WTC11 (cell line): Measurements from ENCODE around the gene PLEKHA1. TPM values are rescaled to one million over a fixed set of nuclear protein-coding genes. Genes with fewer than 3 reads are reported as not detected.

ENCODE experiments used
- ATAC-seq: fragments of 200-7000 bp; cut with Tn5 transposase; 2 replicates; pipeline ENCODE4 v1.10.0; 2021; ENCODE audit warnings: mild to moderate bottlenecking, moderate library complexity
- CTCF ChIA-PET: fragments of 300-600 bp; sonication (Branson Sonifier 250); formaldehyde crosslinking; loops from one replicate; lab custom pipeline; 2021; ENCODE audit warnings: antibody characterized with exemption; lab: Charles Lee
- POLR2A ChIA-PET: fragments of 350-600 bp; sonication (Branson Sonifier 250); formaldehyde crosslinking; loops from one replicate; lab custom pipeline; 2021; ENCODE audit warnings: antibody characterized with exemption; lab: Charles Lee
- DNase-seq: peaks from one replicate; pipeline ENCODE4 v3.0.0; 2021; ENCODE audit warnings: low spot score
- H3K27ac Mint-ChIP-seq: 2 replicates; pipeline ENCODE4 v1.8.0; 2021; ENCODE audit warnings: mixed read lengths
- H3K27me3 Mint-ChIP-seq: 2 replicates; pipeline ENCODE4 v1.8.0; 2021; ENCODE audit warnings: low read depth, mild to moderate bottlenecking, moderate library complexity, mixed read lengths
- H3K36me3 Mint-ChIP-seq: 2 replicates; pipeline ENCODE4 v1.8.0; 2021; ENCODE audit warnings: mixed read lengths
- H3K4me1 Mint-ChIP-seq: 2 replicates; pipeline ENCODE4 v1.8.0; 2022; ENCODE audit warnings: mixed read lengths
- H3K4me3 Mint-ChIP-seq: 2 replicates; pipeline ENCODE4 v1.8.0; 2021; ENCODE audit warnings: mild to moderate bottlenecking, moderate library complexity, mixed read lengths
- H3K9me3 Mint-ChIP-seq: 2 replicates; pipeline ENCODE4 v1.8.0; 2021; ENCODE audit warnings: mixed read lengths
- ATF1 ChIP-seq: sonication (generic); formaldehyde crosslinking; IDR thresholded peaks from 2 replicates; pipeline ENCODE4 v1.8.1; 2023; ENCODE audit warnings: mild to moderate bottlenecking, moderate library complexity, missing genetic modification reagents
- CBFB ChIP-seq: sonication (generic); formaldehyde crosslinking; IDR thresholded peaks from 2 replicates; pipeline ENCODE4 v1.8.1; 2022; ENCODE audit warnings: mild to moderate bottlenecking, low read depth, missing genetic modification reagents
- CREM ChIP-seq: sonication (generic); formaldehyde crosslinking; IDR thresholded peaks from 2 replicates; pipeline ENCODE4 v1.8.1; 2022; ENCODE audit warnings: mild to moderate bottlenecking, missing genetic modification reagents, moderate library complexity
- EMX1 ChIP-seq: fragments of 250-450 bp; sonication (Bioruptor Pico); IDR thresholded peaks from 2 replicates; pipeline ENCODE4 v1.8.0; 2021; ENCODE audit warnings: mild to moderate bottlenecking
- FOXJ3 ChIP-seq: sonication (generic); formaldehyde crosslinking; IDR thresholded peaks from 2 replicates; pipeline ENCODE4 v1.9.0; 2021; ENCODE audit warnings: missing genetic modification reagents, mild to moderate bottlenecking, borderline replicate concordance
- KAT7 ChIP-seq: sonication (generic); formaldehyde crosslinking; IDR thresholded peaks from 2 replicates; pipeline ENCODE4 v1.8.1; 2023; ENCODE audit warnings: missing genetic modification reagents, mild to moderate bottlenecking, borderline replicate concordance
- NFE2L1 ChIP-seq: sonication (generic); formaldehyde crosslinking; IDR thresholded peaks from 2 replicates; pipeline ENCODE4 v1.8.1; 2023; ENCODE audit warnings: missing genetic modification reagents
- NR1H2 ChIP-seq: sonication (generic); formaldehyde crosslinking; IDR thresholded peaks from 2 replicates; pipeline ENCODE4 v1.9.0; 2021; ENCODE audit warnings: mild to moderate bottlenecking, moderate library complexity, missing genetic modification reagents
- NR2C2 ChIP-seq: sonication (generic); formaldehyde crosslinking; IDR thresholded peaks from 2 replicates; pipeline ENCODE4 v1.8.0; 2022; ENCODE audit warnings: mild to moderate bottlenecking, missing genetic modification reagents
- OVOL2 ChIP-seq: fragments of 250-450 bp; sonication (Bioruptor Pico); IDR thresholded peaks from 2 replicates; pipeline ENCODE4 v1.9.0; 2021; ENCODE audit warnings: mild to moderate bottlenecking, borderline replicate concordance
- RORB ChIP-seq: fragments of 250-450 bp; sonication (Bioruptor Pico); IDR thresholded peaks from 2 replicates; pipeline ENCODE4 v1.9.0; 2021; ENCODE audit warnings: mild to moderate bottlenecking
- TEAD1 ChIP-seq: sonication (generic); formaldehyde crosslinking; IDR thresholded peaks from 2 replicates; pipeline ENCODE4 v1.8.0; 2022; ENCODE audit warnings: mild to moderate bottlenecking, missing genetic modification reagents
- ZNF317 ChIP-seq: sonication (generic); formaldehyde crosslinking; IDR thresholded peaks from 2 replicates; pipeline ENCODE4 v1.8.1; 2023; ENCODE audit warnings: low read depth, mild to moderate bottlenecking, moderate library complexity, missing genetic modification reagents, borderline replicate concordance
- total RNA-seq: library from RNA; stranded (reverse); gene quantifications from 3 replicates; pipeline ENCODE4 v1.2.3, GENCODE V29; 2021
- TF ChIP-seq, protein P1 (sequence below): sonication (generic); formaldehyde crosslinking; IDR thresholded peaks from 2 replicates; pipeline ENCODE4 v1.8.0; 2023; ENCODE audit warnings: missing genetic modification reagents
- TF ChIP-seq, protein P2 (sequence below): fragments of 250-450 bp; sonication (Bioruptor Pico); IDR thresholded peaks from 2 replicates; pipeline ENCODE4 v1.8.0; 2021; ENCODE audit warnings: mild to moderate bottlenecking
- TF ChIP-seq, protein P3 (sequence below): sonication (generic); formaldehyde crosslinking; IDR thresholded peaks from 2 replicates; pipeline ENCODE4 v1.8.1; 2023; ENCODE audit warnings: mild to moderate bottlenecking, missing genetic modification reagents
- TF ChIP-seq, protein P4 (sequence below): fragments of 200-600 bp; IDR thresholded peaks from 2 replicates; pipeline ENCODE4 v1.8.0; 2022; ENCODE audit warnings: antibody characterized with exemption
- TF ChIP-seq, protein P5 (sequence below): sonication (generic); formaldehyde crosslinking; conservative IDR thresholded peaks from 2 replicates; pipeline ENCODE4 v1.8.1; 2022; ENCODE audit warnings: mild to moderate bottlenecking, missing genetic modification reagents
- TF ChIP-seq, protein P6 (sequence below): sonication (generic); formaldehyde crosslinking; IDR thresholded peaks from 2 replicates; pipeline ENCODE4 v1.8.1; 2022; ENCODE audit warnings: low read depth, missing genetic modification reagents, borderline replicate concordance
- TF ChIP-seq, protein P7 (sequence below): sonication (generic); formaldehyde crosslinking; IDR thresholded peaks from 2 replicates; pipeline ENCODE4 v1.8.1; 2022; ENCODE audit warnings: low read depth, mild to moderate bottlenecking, moderate library complexity, missing genetic modification reagents, borderline replicate concordance
- TF ChIP-seq, protein P8 (sequence below): sonication (generic); formaldehyde crosslinking; IDR thresholded peaks from 2 replicates; pipeline ENCODE4 v1.8.0; 2022; ENCODE audit warnings: missing genetic modification reagents

The PLEKHA1 gene
- total RNA-seq, 1 experiment from 2014 or later: 34.6 TPM

DNA sequence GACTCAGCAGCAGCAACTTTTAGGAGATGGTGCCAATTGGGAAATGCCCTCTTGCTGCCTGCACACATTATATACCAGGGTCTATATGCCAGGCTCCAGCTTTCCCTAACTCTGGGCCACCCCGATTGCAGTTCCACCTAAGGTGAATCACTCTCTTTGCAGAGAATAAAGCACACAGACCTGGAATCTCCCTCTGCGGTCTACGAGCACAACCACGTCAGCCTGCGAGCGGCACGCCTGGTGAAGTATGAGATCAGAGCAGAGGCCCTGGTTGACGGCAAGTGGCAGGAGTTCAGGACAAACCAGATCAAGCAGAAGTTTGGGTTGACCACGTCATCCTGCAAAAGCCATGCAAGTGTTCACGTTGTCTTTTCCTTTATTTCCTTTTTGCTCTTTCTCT lies 38.2 kb upstream of the PLEKHA1 start (continued):
- TF ChIP-seq, protein P1, sequence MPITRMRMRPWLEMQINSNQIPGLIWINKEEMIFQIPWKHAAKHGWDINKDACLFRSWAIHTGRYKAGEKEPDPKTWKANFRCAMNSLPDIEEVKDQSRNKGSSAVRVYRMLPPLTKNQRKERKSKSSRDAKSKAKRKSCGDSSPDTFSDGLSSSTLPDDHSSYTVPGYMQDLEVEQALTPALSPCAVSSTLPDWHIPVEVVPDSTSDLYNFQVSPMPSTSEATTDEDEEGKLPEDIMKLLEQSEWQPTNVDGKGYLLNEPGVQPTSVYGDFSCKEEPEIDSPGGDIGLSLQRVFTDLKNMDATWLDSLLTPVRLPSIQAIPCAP: no peak
- TF ChIP-seq, protein P2, sequence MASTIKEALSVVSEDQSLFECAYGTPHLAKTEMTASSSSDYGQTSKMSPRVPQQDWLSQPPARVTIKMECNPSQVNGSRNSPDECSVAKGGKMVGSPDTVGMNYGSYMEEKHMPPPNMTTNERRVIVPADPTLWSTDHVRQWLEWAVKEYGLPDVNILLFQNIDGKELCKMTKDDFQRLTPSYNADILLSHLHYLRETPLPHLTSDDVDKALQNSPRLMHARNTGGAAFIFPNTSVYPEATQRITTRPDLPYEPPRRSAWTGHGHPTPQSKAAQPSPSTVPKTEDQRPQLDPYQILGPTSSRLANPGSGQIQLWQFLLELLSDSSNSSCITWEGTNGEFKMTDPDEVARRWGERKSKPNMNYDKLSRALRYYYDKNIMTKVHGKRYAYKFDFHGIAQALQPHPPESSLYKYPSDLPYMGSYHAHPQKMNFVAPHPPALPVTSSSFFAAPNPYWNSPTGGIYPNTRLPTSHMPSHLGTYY (CRISPR knock-in tag): no peak
- TF ChIP-seq, protein P3, sequence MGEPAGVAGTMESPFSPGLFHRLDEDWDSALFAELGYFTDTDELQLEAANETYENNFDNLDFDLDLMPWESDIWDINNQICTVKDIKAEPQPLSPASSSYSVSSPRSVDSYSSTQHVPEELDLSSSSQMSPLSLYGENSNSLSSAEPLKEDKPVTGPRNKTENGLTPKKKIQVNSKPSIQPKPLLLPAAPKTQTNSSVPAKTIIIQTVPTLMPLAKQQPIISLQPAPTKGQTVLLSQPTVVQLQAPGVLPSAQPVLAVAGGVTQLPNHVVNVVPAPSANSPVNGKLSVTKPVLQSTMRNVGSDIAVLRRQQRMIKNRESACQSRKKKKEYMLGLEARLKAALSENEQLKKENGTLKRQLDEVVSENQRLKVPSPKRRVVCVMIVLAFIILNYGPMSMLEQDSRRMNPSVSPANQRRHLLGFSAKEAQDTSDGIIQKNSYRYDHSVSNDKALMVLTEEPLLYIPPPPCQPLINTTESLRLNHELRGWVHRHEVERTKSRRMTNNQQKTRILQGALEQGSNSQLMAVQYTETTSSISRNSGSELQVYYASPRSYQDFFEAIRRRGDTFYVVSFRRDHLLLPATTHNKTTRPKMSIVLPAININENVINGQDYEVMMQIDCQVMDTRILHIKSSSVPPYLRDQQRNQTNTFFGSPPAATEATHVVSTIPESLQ (CRISPR knock-in tag): no peak
- TF ChIP-seq, protein P4, sequence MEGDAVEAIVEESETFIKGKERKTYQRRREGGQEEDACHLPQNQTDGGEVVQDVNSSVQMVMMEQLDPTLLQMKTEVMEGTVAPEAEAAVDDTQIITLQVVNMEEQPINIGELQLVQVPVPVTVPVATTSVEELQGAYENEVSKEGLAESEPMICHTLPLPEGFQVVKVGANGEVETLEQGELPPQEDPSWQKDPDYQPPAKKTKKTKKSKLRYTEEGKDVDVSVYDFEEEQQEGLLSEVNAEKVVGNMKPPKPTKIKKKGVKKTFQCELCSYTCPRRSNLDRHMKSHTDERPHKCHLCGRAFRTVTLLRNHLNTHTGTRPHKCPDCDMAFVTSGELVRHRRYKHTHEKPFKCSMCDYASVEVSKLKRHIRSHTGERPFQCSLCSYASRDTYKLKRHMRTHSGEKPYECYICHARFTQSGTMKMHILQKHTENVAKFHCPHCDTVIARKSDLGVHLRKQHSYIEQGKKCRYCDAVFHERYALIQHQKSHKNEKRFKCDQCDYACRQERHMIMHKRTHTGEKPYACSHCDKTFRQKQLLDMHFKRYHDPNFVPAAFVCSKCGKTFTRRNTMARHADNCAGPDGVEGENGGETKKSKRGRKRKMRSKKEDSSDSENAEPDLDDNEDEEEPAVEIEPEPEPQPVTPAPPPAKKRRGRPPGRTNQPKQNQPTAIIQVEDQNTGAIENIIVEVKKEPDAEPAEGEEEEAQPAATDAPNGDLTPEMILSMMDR: no peak
- TF ChIP-seq TEAD1: no peak

DNA sequence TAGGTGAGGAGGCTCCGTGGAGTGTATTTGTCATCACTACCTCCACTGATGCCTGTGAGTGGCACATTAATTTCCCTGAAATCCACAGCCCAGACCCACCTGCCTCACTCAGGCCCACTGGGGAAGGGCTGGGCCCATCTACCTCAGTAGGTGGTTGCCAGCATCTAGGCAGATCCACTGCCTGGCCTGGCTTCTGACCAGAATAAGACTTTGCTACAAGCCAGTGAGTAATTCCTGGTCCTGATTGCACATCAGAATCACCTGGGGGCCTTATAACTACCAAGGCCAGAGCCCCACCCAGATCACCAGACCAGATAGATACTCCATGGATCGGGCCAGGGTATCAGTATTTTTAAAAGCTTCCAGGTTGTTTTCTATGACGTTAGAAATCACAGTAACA lies 37.5 kb upstream of the PLEKHA1 start:
- Mint-ChIP-seq H3K4me3 (no peak overlapping the region), H3K27ac (no peak overlapping the region), H3K9me3 (peaks cover 7% of the 10 kb centered on the region; the same call in 1 of the 2 replicates), H3K27me3 (no peaks in the 10 kb centered on the region; the same call in none of the 2 replicates)
- CTCF ChIA-PET: no interaction called here
- DNase-seq (no peak), ATAC-seq (no peak)
- TF ChIP-seq ZNF317 (CRISPR knock-in tag): no peak
- TF ChIP-seq CBFB (CRISPR knock-in tag): no peak
- TF ChIP-seq CREM (CRISPR knock-in tag): no peak
- TF ChIP-seq, protein P5, sequence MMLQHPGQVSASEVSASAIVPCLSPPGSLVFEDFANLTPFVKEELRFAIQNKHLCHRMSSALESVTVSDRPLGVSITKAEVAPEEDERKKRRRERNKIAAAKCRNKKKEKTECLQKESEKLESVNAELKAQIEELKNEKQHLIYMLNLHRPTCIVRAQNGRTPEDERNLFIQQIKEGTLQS (CRISPR knock-in tag): no peak
- no peak for TF ChIP-seq OVOL2 (CRISPR knock-in tag)
- TF ChIP-seq KAT7 (CRISPR knock-in tag): no peak
- TF ChIP-seq, protein P6, sequence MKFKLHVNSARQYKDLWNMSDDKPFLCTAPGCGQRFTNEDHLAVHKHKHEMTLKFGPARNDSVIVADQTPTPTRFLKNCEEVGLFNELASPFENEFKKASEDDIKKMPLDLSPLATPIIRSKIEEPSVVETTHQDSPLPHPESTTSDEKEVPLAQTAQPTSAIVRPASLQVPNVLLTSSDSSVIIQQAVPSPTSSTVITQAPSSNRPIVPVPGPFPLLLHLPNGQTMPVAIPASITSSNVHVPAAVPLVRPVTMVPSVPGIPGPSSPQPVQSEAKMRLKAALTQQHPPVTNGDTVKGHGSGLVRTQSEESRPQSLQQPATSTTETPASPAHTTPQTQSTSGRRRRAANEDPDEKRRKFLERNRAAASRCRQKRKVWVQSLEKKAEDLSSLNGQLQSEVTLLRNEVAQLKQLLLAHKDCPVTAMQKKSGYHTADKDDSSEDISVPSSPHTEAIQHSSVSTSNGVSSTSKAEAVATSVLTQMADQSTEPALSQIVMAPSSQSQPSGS (CRISPR knock-in tag): no peak
- no peak for TF ChIP-seq EMX1
- TF ChIP-seq, protein P7, sequence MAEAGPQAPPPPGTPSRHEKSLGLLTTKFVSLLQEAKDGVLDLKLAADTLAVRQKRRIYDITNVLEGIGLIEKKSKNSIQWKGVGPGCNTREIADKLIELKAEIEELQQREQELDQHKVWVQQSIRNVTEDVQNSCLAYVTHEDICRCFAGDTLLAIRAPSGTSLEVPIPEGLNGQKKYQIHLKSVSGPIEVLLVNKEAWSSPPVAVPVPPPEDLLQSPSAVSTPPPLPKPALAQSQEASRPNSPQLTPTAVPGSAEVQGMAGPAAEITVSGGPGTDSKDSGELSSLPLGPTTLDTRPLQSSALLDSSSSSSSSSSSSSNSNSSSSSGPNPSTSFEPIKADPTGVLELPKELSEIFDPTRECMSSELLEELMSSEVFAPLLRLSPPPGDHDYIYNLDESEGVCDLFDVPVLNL (CRISPR knock-in tag): no peak
- TF ChIP-seq, protein P8, sequence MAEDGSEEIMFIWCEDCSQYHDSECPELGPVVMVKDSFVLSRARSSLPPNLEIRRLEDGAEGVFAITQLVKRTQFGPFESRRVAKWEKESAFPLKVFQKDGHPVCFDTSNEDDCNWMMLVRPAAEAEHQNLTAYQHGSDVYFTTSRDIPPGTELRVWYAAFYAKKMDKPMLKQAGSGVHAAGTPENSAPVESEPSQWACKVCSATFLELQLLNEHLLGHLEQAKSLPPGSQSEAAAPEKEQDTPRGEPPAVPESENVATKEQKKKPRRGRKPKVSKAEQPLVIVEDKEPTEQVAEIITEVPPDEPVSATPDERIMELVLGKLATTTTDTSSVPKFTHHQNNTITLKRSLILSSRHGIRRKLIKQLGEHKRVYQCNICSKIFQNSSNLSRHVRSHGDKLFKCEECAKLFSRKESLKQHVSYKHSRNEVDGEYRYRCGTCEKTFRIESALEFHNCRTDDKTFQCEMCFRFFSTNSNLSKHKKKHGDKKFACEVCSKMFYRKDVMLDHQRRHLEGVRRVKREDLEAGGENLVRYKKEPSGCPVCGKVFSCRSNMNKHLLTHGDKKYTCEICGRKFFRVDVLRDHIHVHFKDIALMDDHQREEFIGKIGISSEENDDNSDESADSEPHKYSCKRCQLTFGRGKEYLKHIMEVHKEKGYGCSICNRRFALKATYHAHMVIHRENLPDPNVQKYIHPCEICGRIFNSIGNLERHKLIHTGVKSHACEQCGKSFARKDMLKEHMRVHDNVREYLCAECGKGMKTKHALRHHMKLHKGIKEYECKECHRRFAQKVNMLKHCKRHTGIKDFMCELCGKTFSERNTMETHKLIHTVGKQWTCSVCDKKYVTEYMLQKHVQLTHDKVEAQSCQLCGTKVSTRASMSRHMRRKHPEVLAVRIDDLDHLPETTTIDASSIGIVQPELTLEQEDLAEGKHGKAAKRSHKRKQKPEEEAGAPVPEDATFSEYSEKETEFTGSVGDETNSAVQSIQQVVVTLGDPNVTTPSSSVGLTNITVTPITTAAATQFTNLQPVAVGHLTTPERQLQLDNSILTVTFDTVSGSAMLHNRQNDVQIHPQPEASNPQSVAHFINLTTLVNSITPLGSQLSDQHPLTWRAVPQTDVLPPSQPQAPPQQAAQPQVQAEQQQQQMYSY: no peak
- no peak for TF ChIP-seq NR1H2 (CRISPR knock-in tag)
- no peak for TF ChIP-seq NR2C2 (CRISPR knock-in tag)
- no peak for TF ChIP-seq ATF1 (CRISPR knock-in tag)
- TF ChIP-seq, protein P3 (CRISPR knock-in tag): no peak
- no peak for TF ChIP-seq FOXJ3 (CRISPR knock-in tag)
- no peak for TF ChIP-seq NFE2L1
- no peak for TF ChIP-seq RORB (CRISPR knock-in tag)
- TF ChIP-seq, all 79 proteins: peak for 0
- H3K4me1 Mint-ChIP-seq: peaks cover 23% of the 10 kb centered on the region
- POLR2A ChIA-PET: no interaction called here
- H3K36me3 Mint-ChIP-seq: no peaks in the 10 kb centered on the region
